Trophoblast cell (in vitro differentiated cells and primary cell): ENCODE results near the gene MYORG.
A peak's percentile ranks its signal among the peaks of the same experiment; 100 is the strongest.

ENCODE experiments used
- DNase-seq, 2 donors: peaks; one replicate each; pipeline ENCODE4 v3.0.0-alpha.2; 2016
- H2AFZ ChIP-seq: 2 replicates; pipeline ENCODE4 v1.6.1; 2013; ENCODE audit warnings: low read length, moderate library complexity, mild to moderate bottlenecking; ENCODE audit not compliant: insufficient read depth, poor library complexity
- H2AK5ac ChIP-seq: 2 replicates; pipeline ENCODE4 v1.6.1; 2013; ENCODE audit warnings: mild to moderate bottlenecking, low read length
- H2BK120ac ChIP-seq: 2 replicates; pipeline ENCODE4 v1.6.1; 2013; ENCODE audit warnings: low read length, mild to moderate bottlenecking, moderate library complexity; ENCODE audit not compliant: insufficient read depth, poor library complexity
- H2BK12ac ChIP-seq: 2 replicates; pipeline ENCODE4 v1.6.1; 2013; ENCODE audit warnings: mild to moderate bottlenecking, low read length, moderate library complexity
- H2BK5ac ChIP-seq: 2 replicates; pipeline ENCODE4 v1.6.1; 2013; ENCODE audit warnings: low read length, low read depth, moderate library complexity, mild to moderate bottlenecking; ENCODE audit not compliant: poor library complexity
- H3K14ac ChIP-seq: 2 replicates; pipeline ENCODE4 v1.6.1; 2013; ENCODE audit warnings: mild to moderate bottlenecking, low read length
- H3K18ac ChIP-seq: 2 replicates; pipeline ENCODE4 v1.6.1; 2013; ENCODE audit warnings: mild to moderate bottlenecking, low read length
- H3K23ac ChIP-seq: 2 replicates; pipeline ENCODE4 v1.6.1; 2013; ENCODE audit warnings: low read length
- H3K27ac ChIP-seq: 2 replicates; pipeline ENCODE4 v1.5.1; 2013; ENCODE audit warnings: low read depth, mild to moderate bottlenecking, inconsistent platforms, low read length, moderate library complexity
- H3K27me3 ChIP-seq: 2 replicates; pipeline ENCODE4 v1.6.1; 2013; ENCODE audit warnings: inconsistent platforms, mild to moderate bottlenecking, low read length, moderate library complexity; ENCODE audit not compliant: insufficient read depth
- H3K36me3 ChIP-seq, 2 experiments: 1 replicate in 1 of 2; 2 replicates in 1 of 2; pipeline ENCODE4 v1.6.1; 2013; ENCODE audit warnings: low read length in 2 of 2, mild to moderate bottlenecking in 2 of 2, moderate library complexity in 1 of 2; ENCODE audit not compliant: insufficient read depth in 2 of 2, control insufficient read depth in 1 of 2
- H3K4ac ChIP-seq: 2 replicates; pipeline ENCODE4 v1.6.1; 2013; ENCODE audit warnings: low read depth, mild to moderate bottlenecking, low read length, moderate library complexity
- H3K4me1 ChIP-seq, 2 experiments: 1 replicate in 1 of 2; 2 replicates in 1 of 2; pipeline ENCODE4 v1.6.1; 2013; ENCODE audit warnings: low read length in 2 of 2, mild to moderate bottlenecking in 2 of 2, moderate library complexity in 1 of 2; ENCODE audit not compliant: insufficient read depth in 2 of 2, control insufficient read depth in 1 of 2
- H3K4me2 ChIP-seq: 2 replicates; pipeline ENCODE4 v1.6.1; 2013; ENCODE audit warnings: inconsistent platforms, mild to moderate bottlenecking, low read length, moderate library complexity
- H3K4me3 ChIP-seq: 2 replicates; pipeline ENCODE4 v1.5.1; 2013; ENCODE audit warnings: mild to moderate bottlenecking, low read depth, low read length, inconsistent platforms
- H3K79me1 ChIP-seq: one replicate; pipeline ENCODE4 v1.6.1; 2013; ENCODE audit warnings: low read length
- H3K79me2 ChIP-seq: 2 replicates; pipeline ENCODE4 v1.6.1; 2013; ENCODE audit warnings: low read length, mild to moderate bottlenecking; ENCODE audit not compliant: control insufficient read depth, insufficient read depth, poor library complexity
- H3K9ac ChIP-seq: 2 replicates; pipeline ENCODE4 v1.6.1; 2013; ENCODE audit warnings: mild to moderate bottlenecking, low read length
- H3K9me3 ChIP-seq: 2 replicates; pipeline ENCODE4 v1.6.1; 2013; ENCODE audit warnings: low read depth, mild to moderate bottlenecking, control low read depth, inconsistent platforms, low read length; ENCODE audit not compliant: insufficient read depth
- H4K12ac ChIP-seq: 2 replicates; pipeline ENCODE4 v1.6.1; 2013; ENCODE audit warnings: low read depth, mild to moderate bottlenecking, low read length, moderate library complexity
- H4K8ac ChIP-seq: 2 replicates; pipeline ENCODE4 v1.6.1; 2013; ENCODE audit warnings: low read depth, mild to moderate bottlenecking, low read length, moderate library complexity
- H4K91ac ChIP-seq: one replicate; pipeline ENCODE4 v1.6.1; 2013; ENCODE audit warnings: low read depth, mild to moderate bottlenecking, low read length, moderate library complexity
- WGBS: extraction: QIAGEN DNeasy Blood & Tissue Kit; methylation state at CpG from one replicate; pipeline ENCODE4 v1.1.7; 2013; ENCODE audit warnings: missing lambda C conversion rate; ENCODE audit not compliant: insufficient read length, insufficient coverage; ENCODE audit errors: extremely low coverage; 5-methylcytosine and 5-hydroxymethylcytosine counted together

MYORG gene

GRCh38 chr9:34399729-34400128, 23.0 kb upstream of the MYORG start:
- no CpG with 5 or more reads among the region's 4 CpGs for WGBS
- H2AFZ ChIP-seq: no peak overlapping the region
- no peak for DNase-seq

GRCh38 chr9:34398875-34399274, 22.2 kb upstream of the MYORG start:
- H3K9ac ChIP-seq: no peak overlapping the region
- no CpG with 5 or more reads among the region's 1 CpG for WGBS

More at GRCh38 chr9:34399729-34400128, 23.0 kb upstream of the MYORG start:
- Histone ChIP-seq H3K4me2 (no peak overlapping the region), H3K14ac (no peak overlapping the region), H2BK120ac (no peak overlapping the region), H3K4me3 (no peak overlapping the region), H3K27ac (no peak overlapping the region), H3K36me3 (peaks cover 37 to 45% of the 10 kb centered on the region in 2 experiments), H2AK5ac (no peak overlapping the region), H2BK5ac (no peak overlapping the region), H3K9me3 (no peaks in the 10 kb centered on the region), H2BK12ac (no peak overlapping the region), H3K79me2 (no peaks in the 10 kb centered on the region), H3K4ac (no peak overlapping the region), H4K91ac (no peak overlapping the region), H4K8ac (no peak overlapping the region), H4K12ac (no peak overlapping the region), H3K9ac (no peak overlapping the region), H3K18ac (no peak overlapping the region), H3K27me3 (no peaks in the 10 kb centered on the region), H3K4me1 (no peaks in the 10 kb centered on the region), H3K23ac (no peak overlapping the region), H3K79me1 (no peaks in the 10 kb centered on the region)

GRCh38 chr9:34396276-34397214, 19.8 kb upstream of the MYORG start:
- no peaks in the 10 kb centered on the region for H3K79me2 ChIP-seq
- peaks cover 23 to 29% of the 10 kb centered on the region in 2 experiments for H3K36me3 ChIP-seq
- H3K27me3 ChIP-seq: no peaks in the 10 kb centered on the region
- no peak overlapping the region for H4K12ac ChIP-seq
- no peak overlapping the region for H3K4me2 ChIP-seq
- H3K23ac ChIP-seq: no peak overlapping the region
- H3K18ac ChIP-seq: no peak overlapping the region
- H2AK5ac ChIP-seq: no peak overlapping the region
- no peaks in the 10 kb centered on the region for H3K79me1 ChIP-seq
- no peak overlapping the region for H3K27ac ChIP-seq
- H2AFZ ChIP-seq: no peak overlapping the region
- no peak overlapping the region for H2BK12ac ChIP-seq
- no peak overlapping the region for H3K14ac ChIP-seq
- H3K9me3 ChIP-seq: no peaks in the 10 kb centered on the region
- no peak overlapping the region for H4K8ac ChIP-seq
- H4K91ac ChIP-seq: no peak overlapping the region
- DNase-seq: no peak
- no peaks in the 10 kb centered on the region for H3K4me1 ChIP-seq
- H3K4me3 ChIP-seq: no peak overlapping the region
- no peak overlapping the region for H3K4ac ChIP-seq
- no peak overlapping the region for H3K9ac ChIP-seq
- WGBS: no CpG with 5 or more reads among the region's 7 CpGs
- no peak overlapping the region for H2BK120ac ChIP-seq
- H2BK5ac ChIP-seq: no peak overlapping the region

More at GRCh38 chr9:34398875-34399274, 22.2 kb upstream of the MYORG start:
- Histone ChIP-seq H3K9me3 (no peaks in the 10 kb centered on the region), H3K4me2 (no peak overlapping the region), H3K18ac (no peak overlapping the region), H4K12ac (no peak overlapping the region), H4K8ac (no peak overlapping the region), H2AFZ (no peak overlapping the region), H3K4ac (no peak overlapping the region), H3K27ac (no peak overlapping the region), H4K91ac (no peak overlapping the region), H3K79me1 (no peaks in the 10 kb centered on the region), H3K14ac (no peak overlapping the region), H2BK5ac (no peak overlapping the region), H3K23ac (no peak overlapping the region), H2BK120ac (no peak overlapping the region), H3K79me2 (no peaks in the 10 kb centered on the region), H3K4me3 (no peak overlapping the region), H2AK5ac (no peak overlapping the region), H3K36me3 (peaks cover 37 to 45% of the 10 kb centered on the region in 2 experiments), H3K27me3 (no peaks in the 10 kb centered on the region), H3K4me1 (no peaks in the 10 kb centered on the region), H2BK12ac (no peak overlapping the region)
- DNase-seq: no peak

GRCh38 chr9:34392511-34392910, 15.8 kb upstream of the MYORG start:
- Histone ChIP-seq H3K79me2 (no peaks in the 10 kb centered on the region), H2BK5ac (no peak overlapping the region), H4K12ac (no peak overlapping the region), H3K23ac (peak overlapping the region; percentile 82), H3K9ac (no peak overlapping the region), H3K4ac (no peak overlapping the region), H2AFZ (no peak overlapping the region), H3K9me3 (no peaks in the 10 kb centered on the region), H3K79me1 (no peaks in the 10 kb centered on the region), H3K36me3 (peaks cover 0 to 5% of the 10 kb centered on the region in 2 experiments), H4K91ac (no peak overlapping the region), H4K8ac (no peak overlapping the region), H2AK5ac (no peak overlapping the region), H2BK120ac (no peak overlapping the region), H3K14ac (no peak overlapping the region), H2BK12ac (no peak overlapping the region), H3K18ac (no peak overlapping the region), H3K4me2 (no peak overlapping the region), H3K27ac (no peak overlapping the region), H3K27me3 (no peaks in the 10 kb centered on the region), H3K4me3 (no peak overlapping the region), H3K4me1 (no peaks in the 10 kb centered on the region)
- WGBS: no CpG with 5 or more reads among the region's 1 CpG
- DNase-seq: no peak
